Measurements from ENCODE around the gene RNU7-1. TPM values are rescaled to one million over a fixed set of nuclear protein-coding genes. Genes with fewer than 3 reads are reported as not detected.
A peak's percentile ranks its signal among the peaks of the same experiment; 100 is the strongest.

RNU7-1 gene
- total and polyA plus RNA-seq, 2 of the 4 experiments (the other 2 are of a cell fraction), result not detected

DNA sequence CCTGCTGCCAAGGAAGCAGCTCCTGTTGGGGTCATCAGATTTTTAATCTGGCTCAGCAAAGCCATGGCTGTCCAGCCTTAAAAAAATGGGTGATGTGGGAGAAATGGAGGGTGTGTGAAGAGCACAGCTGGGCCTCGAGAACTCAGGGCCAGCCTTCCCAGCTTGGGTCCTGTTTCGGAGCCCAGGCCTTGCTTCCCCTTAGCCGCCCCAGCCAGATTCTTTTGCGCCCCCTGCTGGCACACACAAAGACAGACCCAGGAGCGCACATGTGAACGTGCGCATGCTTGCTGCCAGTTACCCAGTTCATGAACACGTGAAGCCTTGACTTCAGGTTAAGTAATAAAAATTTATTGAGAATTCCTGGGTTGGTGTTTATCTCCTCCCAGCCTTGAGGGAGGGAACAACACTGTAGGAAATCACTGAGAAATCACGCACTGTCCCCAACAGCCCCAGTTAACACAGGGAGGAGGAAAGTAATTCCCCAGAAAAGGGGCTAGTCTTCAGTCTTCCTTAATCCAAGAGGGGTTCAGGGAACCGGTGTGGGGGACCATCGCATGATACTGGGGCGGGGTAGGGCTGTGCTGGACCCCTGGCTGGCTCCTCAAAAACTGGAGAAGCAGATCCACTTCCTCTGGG is 21.5 kb downstream of the RNU7-1 start:
- no peak overlapping the region for H2BK5ac ChIP-seq (ENCODE audit: low read depth, low read length, poor library complexity, severe bottlenecking)
- H3K14ac ChIP-seq (replicated peaks; ENCODE audit: low read depth, low read length), result no peak overlapping the region
- ChIA-PET POLR2A (ENCODE audit: unreplicated experiment) (no interaction called here), CTCF (interaction anchor here (0.7 to 1.2 kb wide), 2 partner anchors 39 to 40 kb away, joined by 3 read pairs; no protein-coding TSS in a partner anchor)
- H3K4me1 ChIP-seq (ENCODE audit: control insufficient read depth, insufficient read depth, low read length), result peaks cover 9% of the 10 kb centered on the region
- peak overlapping the region in 1 of 2 experiments; percentile 23; a peak in 1 of 4 replicates for H4K8ac ChIP-seq (ENCODE audit: low read depth in 2 of 2, low read length in 2 of 2)
- H4K91ac ChIP-seq (ENCODE audit: insufficient read depth, low read depth, low read length), result no peak overlapping the region
- TF ChIP-seq, protein P1, sequence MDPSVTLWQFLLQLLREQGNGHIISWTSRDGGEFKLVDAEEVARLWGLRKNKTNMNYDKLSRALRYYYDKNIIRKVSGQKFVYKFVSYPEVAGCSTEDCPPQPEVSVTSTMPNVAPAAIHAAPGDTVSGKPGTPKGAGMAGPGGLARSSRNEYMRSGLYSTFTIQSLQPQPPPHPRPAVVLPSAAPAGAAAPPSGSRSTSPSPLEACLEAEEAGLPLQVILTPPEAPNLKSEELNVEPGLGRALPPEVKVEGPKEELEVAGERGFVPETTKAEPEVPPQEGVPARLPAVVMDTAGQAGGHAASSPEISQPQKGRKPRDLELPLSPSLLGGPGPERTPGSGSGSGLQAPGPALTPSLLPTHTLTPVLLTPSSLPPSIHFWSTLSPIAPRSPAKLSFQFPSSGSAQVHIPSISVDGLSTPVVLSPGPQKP (IDR thresholded peaks at IDR 0.05; ENCODE audit: borderline replicate concordance, low read depth, low read length), result no peak
- TF ChIP-seq RAD21 (IDR thresholded peaks at IDR 0.05; ENCODE audit: low read length) (peak; percentile 66), BHLHE40 (IDR thresholded peaks at IDR 0.05; ENCODE audit: low read depth, low read length) (peak; percentile 74), SMC3 (IDR thresholded peaks at IDR 0.05; ENCODE audit: low read depth, low read length) (peak; percentile 88), MAZ (IDR thresholded peaks at IDR 0.05; ENCODE audit: borderline replicate concordance, low read depth, low read length) (peak; percentile 27; the same call in 1 of the 2 replicates), CEBPB (IDR thresholded peaks at IDR 0.05; ENCODE audit: low read depth, low read length) (no peak), RFX5 (IDR thresholded peaks at IDR 0.05; ENCODE audit: low read depth, low read length) (no peak), MXI1 (IDR thresholded peaks at IDR 0.05; ENCODE audit: borderline replicate concordance, low read depth, low read length) (peak; percentile 97)
- TF ChIP-seq, protein P2, sequence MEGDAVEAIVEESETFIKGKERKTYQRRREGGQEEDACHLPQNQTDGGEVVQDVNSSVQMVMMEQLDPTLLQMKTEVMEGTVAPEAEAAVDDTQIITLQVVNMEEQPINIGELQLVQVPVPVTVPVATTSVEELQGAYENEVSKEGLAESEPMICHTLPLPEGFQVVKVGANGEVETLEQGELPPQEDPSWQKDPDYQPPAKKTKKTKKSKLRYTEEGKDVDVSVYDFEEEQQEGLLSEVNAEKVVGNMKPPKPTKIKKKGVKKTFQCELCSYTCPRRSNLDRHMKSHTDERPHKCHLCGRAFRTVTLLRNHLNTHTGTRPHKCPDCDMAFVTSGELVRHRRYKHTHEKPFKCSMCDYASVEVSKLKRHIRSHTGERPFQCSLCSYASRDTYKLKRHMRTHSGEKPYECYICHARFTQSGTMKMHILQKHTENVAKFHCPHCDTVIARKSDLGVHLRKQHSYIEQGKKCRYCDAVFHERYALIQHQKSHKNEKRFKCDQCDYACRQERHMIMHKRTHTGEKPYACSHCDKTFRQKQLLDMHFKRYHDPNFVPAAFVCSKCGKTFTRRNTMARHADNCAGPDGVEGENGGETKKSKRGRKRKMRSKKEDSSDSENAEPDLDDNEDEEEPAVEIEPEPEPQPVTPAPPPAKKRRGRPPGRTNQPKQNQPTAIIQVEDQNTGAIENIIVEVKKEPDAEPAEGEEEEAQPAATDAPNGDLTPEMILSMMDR (conservative IDR thresholded peaks at IDR 0.05; ENCODE audit: low read depth, low read length), result peak; percentile 91
- TF ChIP-seq, protein P3, sequence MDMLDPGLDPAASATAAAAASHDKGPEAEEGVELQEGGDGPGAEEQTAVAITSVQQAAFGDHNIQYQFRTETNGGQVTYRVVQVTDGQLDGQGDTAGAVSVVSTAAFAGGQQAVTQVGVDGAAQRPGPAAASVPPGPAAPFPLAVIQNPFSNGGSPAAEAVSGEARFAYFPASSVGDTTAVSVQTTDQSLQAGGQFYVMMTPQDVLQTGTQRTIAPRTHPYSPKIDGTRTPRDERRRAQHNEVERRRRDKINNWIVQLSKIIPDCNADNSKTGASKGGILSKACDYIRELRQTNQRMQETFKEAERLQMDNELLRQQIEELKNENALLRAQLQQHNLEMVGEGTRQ (IDR thresholded peaks at IDR 0.05; ENCODE audit: low read depth, low read length), result peak; percentile 72
- peak overlapping the region; percentile 59 for H2AFZ ChIP-seq (replicated peaks; ENCODE audit: low read length, poor library complexity)
- no peaks in the 10 kb centered on the region for H3K27me3 ChIP-seq (ENCODE audit: control insufficient read depth, insufficient read depth, low read length)
- H3K27ac ChIP-seq (ENCODE audit: insufficient read depth, low read length), result peak overlapping the region; percentile 33; the same call in 1 of the 2 replicates
- H4K20me1 ChIP-seq (ENCODE audit: insufficient read depth, low read length), result no peaks in the 10 kb centered on the region
- no peak overlapping the region for H2BK120ac ChIP-seq (ENCODE audit: low read depth, low read length)
- H3K9me3 ChIP-seq (ENCODE audit: control insufficient read depth, insufficient read depth, low read length), result no peaks in the 10 kb centered on the region
- BruUV-seq (replicated peaks), result no TSS peak
- H3K18ac ChIP-seq (ENCODE audit: low read depth, low read length), result no peak overlapping the region
- peaks cover 38% of the 10 kb centered on the region for H3K36me3 ChIP-seq (ENCODE audit: control insufficient read depth, insufficient read depth, low read length)
- peak overlapping the region; percentile 77 for H2AK9ac ChIP-seq (replicated peaks; ENCODE audit: low read depth, low read length, poor library complexity)
- H2AK5ac ChIP-seq (ENCODE audit: low read depth, low read length), result 0 out of 2 replicates have a peak overlapping the region, but pooled peaks have one; percentile 30
- H3K4me3 ChIP-seq (ENCODE audit: insufficient read depth, low read depth, low read length), result no peak overlapping the region
- H3K79me1 ChIP-seq (ENCODE audit: low read depth in 1 of 2, low read length in 2 of 2), result peaks cover 13 to 32% of the 10 kb centered on the region in 2 experiments
- WGBS, 2 experiments (ENCODE audit: extremely low coverage in 2 of 2, insufficient read length in 1 of 2), result no CpG with 5 or more reads among the region's 12 CpGs
- dilution Hi-C loops (cut with HindIII; ENCODE audit: low sequenced_read_pairs, unreplicated experiment), result no loop called here
- H3K4ac ChIP-seq (ENCODE audit: low read depth, low read length), result no peak overlapping the region
- intact Hi-C loops (cut with micrococcal nuclease), result loop anchor here (1.0 kb wide), 4 partner anchors 21 to 148 kb away; partner anchors contain the start of gene C12orf57
- no peak overlapping the region for H3K56ac ChIP-seq (ENCODE audit: extremely low read depth, insufficient read depth, low read length)
- DNase-seq, result peak; percentile 82
- H3K9me1 ChIP-seq (ENCODE audit: insufficient read depth, low read length), result no peaks in the 10 kb centered on the region
- no peak overlapping the region for H3K4me2 ChIP-seq (ENCODE audit: low read depth, low read length)
- peak; percentile 75 for ATAC-seq (ENCODE audit: low read depth)
- H2BK20ac ChIP-seq (ENCODE audit: low read depth, low read length), result no peak overlapping the region
- H4K5ac ChIP-seq (ENCODE audit: low read depth, low read length), result no peak overlapping the region
- no peak overlapping the region for H2BK15ac ChIP-seq (ENCODE audit: low read depth, low read length)
- H3K9ac ChIP-seq (ENCODE audit: low read depth, low read length), result no peak overlapping the region
- in situ Hi-C loops (cut with MboI; ENCODE audit: low sequenced_read_pairs), result no loop called here
- H3K23ac ChIP-seq (ENCODE audit: low read depth, low read length), result no peak overlapping the region

Measured in IMR-90 (cell line).